Fibroblast of lung (primary cell): ENCODE results near the gene MPL. TPM values are rescaled to one million over a fixed set of nuclear protein-coding genes. Genes with fewer than 3 reads are reported as not detected.
"Not testable (repeated sequence)": the region's sequence is repeated elsewhere in the genome, so short reads cannot be mapped to it uniquely, and the experiment has no call there.

ENCODE experiments used
- DNase-seq, 2 donors: peaks; one replicate each; pipeline versions ENCODE4 v3.0.0 to v3.0.0-alpha.2; 2010; ENCODE audit warnings: low read depth in 2 of 2
- H2AFZ ChIP-seq: 2 replicates; pipeline ENCODE4 v1.5.1; 2012; ENCODE audit warnings: low read length, control low read depth, inconsistent platforms
- H3K27ac ChIP-seq: 2 replicates; pipeline ENCODE4 v1.5.1; 2011; ENCODE audit warnings: low read length, control low read depth; ENCODE audit not compliant: insufficient read depth
- H3K27me3 ChIP-seq: 2 replicates; pipeline ENCODE4 v1.5.1; 2011; ENCODE audit warnings: mild to moderate bottlenecking, low read length; ENCODE audit not compliant: control insufficient read depth, insufficient read depth
- H3K36me3 ChIP-seq: 2 replicates; pipeline ENCODE4 v1.5.1; 2011; ENCODE audit warnings: low read length; ENCODE audit not compliant: control insufficient read depth, insufficient read depth
- H3K4me1 ChIP-seq: 2 replicates; pipeline ENCODE4 v1.5.1; 2011; ENCODE audit warnings: low read length; ENCODE audit not compliant: control insufficient read depth, insufficient read depth; ENCODE audit errors: extremely low read depth
- H3K4me2 ChIP-seq: 2 replicates; pipeline ENCODE4 v1.5.1; 2011; ENCODE audit warnings: low read length, control low read depth; ENCODE audit not compliant: insufficient read depth; ENCODE audit errors: extremely low read depth
- H3K4me3 ChIP-seq, 4 experiments: fragments of 200-600 bp in 1 of 4; sonication (generic) in 1 of 4; replicated peaks in 1 of 4; 2 replicates each; pipeline ENCODE4 v1.5.1; 2011 to 2016; ENCODE audit warnings: low read length in 4 of 4, low read depth in 3 of 4, mild to moderate bottlenecking in 3 of 4, control low read depth in 2 of 4, inconsistent platforms in 1 of 4, mixed read lengths in 1 of 4; ENCODE audit not compliant: insufficient read depth in 1 of 4; ENCODE audit errors: control extremely low read depth in 1 of 4
- H3K79me2 ChIP-seq: 2 replicates; pipeline ENCODE4 v1.5.1; 2012; ENCODE audit warnings: mild to moderate bottlenecking, low read length, inconsistent platforms; ENCODE audit not compliant: control insufficient read depth, insufficient read depth
- H3K9ac ChIP-seq: 2 replicates; pipeline ENCODE4 v1.5.1; 2011; ENCODE audit warnings: mild to moderate bottlenecking, low read length, control low read depth; ENCODE audit not compliant: insufficient read depth
- H3K9me3 ChIP-seq: 2 replicates; pipeline ENCODE4 v1.5.1; 2012; ENCODE audit warnings: low read depth, low read length; ENCODE audit not compliant: control insufficient read depth, insufficient read depth
- H4K20me1 ChIP-seq: 2 replicates; pipeline ENCODE4 v1.5.1; 2011; ENCODE audit warnings: low read length; ENCODE audit not compliant: control insufficient read depth, insufficient read depth; ENCODE audit errors: extremely low read depth
- CTCF ChIP-seq, 2 donors: IDR thresholded peaks in 1 of 2; conservative IDR thresholded peaks in 1 of 2; 1 replicate in 1 of 2; 2 replicates in 1 of 2; pipeline ENCODE4 v1.5.1; 2011 to 2012; ENCODE audit warnings: low read length in 2 of 2, control low read depth in 1 of 2, inconsistent platforms in 1 of 2, low read depth in 1 of 2, mild to moderate bottlenecking in 1 of 2
- EZH2 ChIP-seq: IDR thresholded peaks from 2 replicates; pipeline ENCODE4 v1.5.1; 2012; ENCODE audit warnings: low read length, control low read depth, mild to moderate bottlenecking; ENCODE audit errors: missing control alignments
- polyA plus RNA-seq, 2 donors: library from polyadenylated mRNA; depleted of rRNA in 1 of 2; stranded (reverse) in 1 of 2; unstranded in 1 of 2; fragments of >200 nt; gene quantifications; 2 replicates each; pipeline ENCODE4 v1.2.1, GENCODE V29; 2011 to 2012; ENCODE audit warnings: missing spikeins in 1 of 2
- total RNA-seq: library from RNA; depleted of rRNA; stranded (reverse); fragments of >200 nt; gene quantifications from 2 replicates; pipeline ENCODE4 v1.2.1, GENCODE V29; 2014

The MPL gene
- total and polyA plus RNA-seq, 2 donors (not counting 1 experiment from before 2014, with no cell fraction given), result not detected

DNA sequence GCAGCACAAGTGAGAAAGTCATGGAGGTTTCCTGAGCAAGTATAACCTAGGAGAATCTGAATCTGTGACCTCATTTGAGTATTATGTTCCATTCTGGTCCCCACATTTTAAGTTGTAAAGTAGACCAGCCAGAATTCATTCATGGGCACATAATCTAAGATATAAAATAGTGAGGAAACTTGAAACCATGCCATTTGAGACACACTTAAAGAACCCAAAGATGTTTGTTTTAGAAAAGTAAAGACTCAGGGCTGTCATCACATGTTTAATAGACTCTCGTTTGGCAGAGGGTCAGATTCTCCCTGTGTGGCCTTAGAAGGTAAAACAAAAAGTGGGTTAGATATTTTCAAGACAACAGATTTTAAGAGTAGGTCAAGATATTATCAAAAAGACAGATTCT is 58.4 kb downstream of the MPL start:
- Histone ChIP-seq H3K79me2 (peaks cover 5% of the 10 kb centered on the region), H4K20me1 (no peaks in the 10 kb centered on the region), H2AFZ (no peak overlapping the region), H3K36me3 (no peaks in the 10 kb centered on the region), H3K4me3 (no peak overlapping the region), H3K9ac (no peak overlapping the region), H3K27me3 (no peaks in the 10 kb centered on the region), H3K4me2 (no peak overlapping the region), H3K9me3 (no peaks in the 10 kb centered on the region), H3K4me1 (no peaks in the 10 kb centered on the region), H3K27ac (no peak overlapping the region)
- DNase-seq, result no peak
- TF ChIP-seq EZH2 (no peak), CTCF (conservative IDR thresholded peaks at IDR 0.05 in 1 of 2, IDR thresholded peaks at IDR 0.05 in 1 of 2; ENCODE audit: low read depth in 1 of 2, low read length in 2 of 2) (no peak)

DNA sequence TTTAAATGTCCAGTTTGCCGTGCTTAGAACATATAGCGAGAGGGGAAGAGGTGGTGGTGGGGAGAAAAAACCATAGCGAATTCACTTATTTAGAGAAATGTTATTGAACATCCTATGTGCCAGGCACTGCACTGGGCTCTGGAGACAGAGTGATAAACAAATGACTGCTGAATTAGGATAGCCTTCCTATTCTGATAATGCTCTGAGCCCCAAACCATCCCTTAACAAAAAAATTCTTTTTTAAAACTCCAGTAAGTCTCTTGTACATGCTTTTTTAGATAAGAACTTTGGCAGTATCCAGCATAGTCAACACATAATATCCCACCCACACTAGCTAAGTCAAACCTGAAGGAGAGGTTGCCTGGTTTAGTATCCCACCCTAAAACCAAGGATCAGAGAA is 60.6 kb downstream of the MPL start:
- H3K9ac ChIP-seq, result no peak overlapping the region
- H3K4me3 ChIP-seq, result no peak overlapping the region
- H3K27ac ChIP-seq, result no peak overlapping the region
- TF ChIP-seq EZH2, result no peak
- no peak for TF ChIP-seq CTCF (conservative IDR thresholded peaks at IDR 0.05 in 1 of 2, IDR thresholded peaks at IDR 0.05 in 1 of 2; ENCODE audit: low read depth in 1 of 2, low read length in 2 of 2)
- no peak overlapping the region for H3K4me2 ChIP-seq
- no peaks in the 10 kb centered on the region for H3K36me3 ChIP-seq
- H3K79me2 ChIP-seq, result peaks cover 2% of the 10 kb centered on the region
- DNase-seq, result no peak
- H3K4me1 ChIP-seq, result no peaks in the 10 kb centered on the region
- H3K9me3 ChIP-seq, result no peaks in the 10 kb centered on the region
- H2AFZ ChIP-seq, result no peak overlapping the region
- H3K27me3 ChIP-seq, result no peaks in the 10 kb centered on the region
- no peaks in the 10 kb centered on the region for H4K20me1 ChIP-seq

GRCh38 chr1:43400441-43400840 is 62.8 kb downstream of the MPL start:
- not testable (repeated sequence) for H3K27ac ChIP-seq, H3K27me3 ChIP-seq, H2AFZ ChIP-seq, H3K4me3 ChIP-seq, H3K4me1 ChIP-seq, DNase-seq, H3K9me3 ChIP-seq, H4K20me1 ChIP-seq, H3K9ac ChIP-seq, H3K36me3 ChIP-seq, H3K79me2 ChIP-seq, H3K4me2 ChIP-seq
